ENCODE data around the gene CHRM4. TPM values are rescaled to one million over a fixed set of nuclear protein-coding genes. Genes with fewer than 3 reads are reported as not detected.

The CHRM4 gene
- 0.08 TPM in 1 of 2 replicates, not detected in the other for total RNA-seq (ENCODE audit: low replicate concordance)

GRCh38 chr11:46391578-46392420, at the start of gene CHRM4:
TSS of gene CHRM4 (minus strand) at chr11:46391776. CDS start at chr11:46386557, 5,219 bp downstream.

DNA sequence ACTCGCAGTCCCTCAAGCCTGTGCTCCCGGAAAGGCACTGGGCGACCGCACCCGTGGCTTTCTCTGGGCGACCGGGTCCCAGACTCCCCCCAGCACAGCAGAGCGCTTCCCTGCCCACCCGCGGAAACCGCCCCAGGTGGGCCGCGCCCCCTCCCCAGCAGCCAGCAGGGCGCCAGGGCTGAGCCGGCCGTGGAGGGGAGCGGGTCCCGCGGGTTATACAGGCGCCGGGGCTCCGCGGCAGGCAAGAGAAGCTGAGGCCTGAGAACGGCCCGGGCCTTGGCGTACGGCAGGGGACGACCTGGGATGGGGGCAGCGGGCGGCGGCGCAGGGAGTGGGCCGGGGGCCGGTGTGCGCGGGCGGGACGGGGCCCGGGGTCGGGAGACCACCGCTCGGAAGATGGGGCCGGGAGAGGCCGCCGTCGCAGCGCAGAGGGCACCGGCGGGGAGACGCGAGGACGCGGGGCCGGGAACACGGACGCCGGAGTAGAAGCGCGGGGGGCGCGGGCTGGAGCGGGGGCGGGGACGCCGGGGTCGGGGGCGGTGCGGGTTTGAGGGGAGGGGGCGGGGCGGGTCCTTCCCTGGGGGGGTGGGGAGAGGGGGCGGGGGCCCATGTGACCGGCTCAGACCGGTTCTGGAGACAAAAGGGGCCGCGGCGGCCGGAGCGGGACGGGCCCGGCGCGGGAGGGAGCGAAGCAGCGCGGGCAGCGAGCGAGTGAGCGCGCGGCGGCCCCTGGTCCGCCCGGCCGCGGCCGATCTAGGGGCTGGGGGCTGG, 10.3 kb downstream of the CHRM4 start, which contains the start of gene MDK:
MDK (plus strand) TSS at position 622 of the 771 bp plus-strand sequence. CDS start 389 bp downstream, outside the sequence.

GRCh38 chr11:46346886-46347636, 44.5 kb downstream of the CHRM4 start, which contains the start of gene DGKZ:
TSS of gene DGKZ (plus strand) at chr11:46347463. CDS start at chr11:46347660, 197 bp downstream.

Other genes with a start within 250 kb of the CHRM4 start
- 15.1 and 19.9 TPM in 2 replicates for gene CREB3L1, start 114.1 kb downstream of the CHRM4 start, total RNA-seq (ENCODE audit: low replicate concordance)
- gene DGKZ, start 44.3 kb downstream of the CHRM4 start, total RNA-seq (ENCODE audit: low replicate concordance) = 30.0 and 30.7 TPM in 2 replicates
- 6.9 and 60.1 TPM in 2 replicates for gene MDK, start 10.1 kb downstream of the CHRM4 start, total RNA-seq (ENCODE audit: low replicate concordance)
- gene AMBRA1, start 202.2 kb upstream of the CHRM4 start, total RNA-seq (ENCODE audit: low replicate concordance) = 13.2 and 32.5 TPM in 2 replicates
- gene HARBI1, start 225.5 kb upstream of the CHRM4 start, total RNA-seq (ENCODE audit: low replicate concordance) = 3.2 and 6.9 TPM in 2 replicates
- gene ATG13, start 225.8 kb upstream of the CHRM4 start, total RNA-seq (ENCODE audit: low replicate concordance) = 35.5 and 82.1 TPM in 2 replicates

Measured in smooth muscle cell of the coronary artery (primary cell).